Measurements from ENCODE around the gene GHRL. TPM values are rescaled to one million over a fixed set of nuclear protein-coding genes. Genes with fewer than 3 reads are reported as not detected.

GHRL gene
- total RNA-seq, 2 donors from 2014 or later, result not detected

DNA sequence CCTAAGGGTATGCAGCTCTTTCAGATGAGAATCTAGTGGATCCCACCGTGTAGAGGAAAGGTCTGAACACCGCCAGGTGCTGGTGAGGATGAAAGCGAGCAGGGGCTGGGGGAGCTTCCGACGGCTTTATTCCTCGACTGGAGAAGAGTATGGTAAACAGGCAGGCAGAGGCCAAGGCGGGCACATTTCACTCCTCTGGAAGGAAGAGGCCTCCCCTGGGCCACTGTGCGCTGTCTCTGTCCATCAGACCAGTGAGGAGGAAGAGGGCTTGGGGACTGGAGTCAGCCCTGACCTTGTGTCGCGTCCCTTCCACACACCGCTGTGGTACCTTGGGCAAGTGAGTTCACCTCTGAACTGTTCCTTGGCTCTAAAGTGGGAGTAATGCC, 4.2 kb downstream of the GHRL start:
- no peaks in the 10 kb centered on the region for H3K27me3 ChIP-seq
- DNase-seq (ENCODE audit: low spot score), result no peak
- H3K36me3 ChIP-seq, result peaks cover 19% of the 10 kb centered on the region
- H3K9me3 ChIP-seq, result no peaks in the 10 kb centered on the region
- no peak overlapping the region for H3K27ac ChIP-seq
- TF ChIP-seq, protein P1, sequence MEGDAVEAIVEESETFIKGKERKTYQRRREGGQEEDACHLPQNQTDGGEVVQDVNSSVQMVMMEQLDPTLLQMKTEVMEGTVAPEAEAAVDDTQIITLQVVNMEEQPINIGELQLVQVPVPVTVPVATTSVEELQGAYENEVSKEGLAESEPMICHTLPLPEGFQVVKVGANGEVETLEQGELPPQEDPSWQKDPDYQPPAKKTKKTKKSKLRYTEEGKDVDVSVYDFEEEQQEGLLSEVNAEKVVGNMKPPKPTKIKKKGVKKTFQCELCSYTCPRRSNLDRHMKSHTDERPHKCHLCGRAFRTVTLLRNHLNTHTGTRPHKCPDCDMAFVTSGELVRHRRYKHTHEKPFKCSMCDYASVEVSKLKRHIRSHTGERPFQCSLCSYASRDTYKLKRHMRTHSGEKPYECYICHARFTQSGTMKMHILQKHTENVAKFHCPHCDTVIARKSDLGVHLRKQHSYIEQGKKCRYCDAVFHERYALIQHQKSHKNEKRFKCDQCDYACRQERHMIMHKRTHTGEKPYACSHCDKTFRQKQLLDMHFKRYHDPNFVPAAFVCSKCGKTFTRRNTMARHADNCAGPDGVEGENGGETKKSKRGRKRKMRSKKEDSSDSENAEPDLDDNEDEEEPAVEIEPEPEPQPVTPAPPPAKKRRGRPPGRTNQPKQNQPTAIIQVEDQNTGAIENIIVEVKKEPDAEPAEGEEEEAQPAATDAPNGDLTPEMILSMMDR (IDR thresholded peaks at IDR 0.05), result no peak
- H3K4me3 ChIP-seq, result no peak overlapping the region
- H3K4me1 ChIP-seq, result peaks cover 0 to 10% of the 10 kb centered on the region in 2 donors

DNA sequence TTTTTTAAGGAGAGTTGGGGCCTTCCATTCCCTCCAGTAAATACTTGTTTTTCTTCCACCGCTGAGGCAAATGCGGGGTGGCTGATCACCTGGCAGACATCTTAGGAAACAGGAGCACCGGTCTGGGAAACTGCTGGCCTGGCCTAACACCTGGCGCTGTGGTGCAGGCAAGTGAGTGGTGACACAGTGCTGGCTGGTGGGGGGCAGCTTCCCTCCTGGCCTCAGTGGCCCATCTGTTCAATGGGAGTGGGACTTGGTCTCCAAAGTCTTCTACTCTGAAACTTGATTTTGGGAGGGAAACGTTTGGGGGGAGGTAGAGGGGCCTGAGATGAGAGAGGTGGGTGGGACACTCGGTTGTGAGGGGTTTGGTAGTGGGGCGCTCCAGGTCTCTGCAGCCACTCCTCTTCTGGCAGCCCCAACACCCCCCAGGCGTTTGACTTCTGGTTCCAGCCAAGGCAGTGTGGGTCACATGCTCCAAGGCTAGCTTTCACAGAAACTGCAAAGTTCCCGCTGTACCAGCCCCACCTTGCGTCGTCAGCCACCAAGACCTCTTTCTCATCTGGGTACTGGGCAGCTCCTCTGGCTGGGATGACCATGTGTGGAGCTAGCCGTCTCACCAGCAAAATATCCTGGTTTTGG, 4.7 kb downstream of the GHRL start:
- H3K27me3 ChIP-seq, result no peaks in the 10 kb centered on the region
- TF ChIP-seq, protein P1 (IDR thresholded peaks at IDR 0.05), result no peak
- DNase-seq (ENCODE audit: low spot score), result no peak
- peaks cover 19% of the 10 kb centered on the region for H3K36me3 ChIP-seq
- H3K4me1 ChIP-seq, result peaks cover 0 to 12% of the 10 kb centered on the region in 2 donors
- no peaks in the 10 kb centered on the region for H3K9me3 ChIP-seq
- no peak overlapping the region for H3K27ac ChIP-seq
- no peak overlapping the region for H3K4me3 ChIP-seq

DNA sequence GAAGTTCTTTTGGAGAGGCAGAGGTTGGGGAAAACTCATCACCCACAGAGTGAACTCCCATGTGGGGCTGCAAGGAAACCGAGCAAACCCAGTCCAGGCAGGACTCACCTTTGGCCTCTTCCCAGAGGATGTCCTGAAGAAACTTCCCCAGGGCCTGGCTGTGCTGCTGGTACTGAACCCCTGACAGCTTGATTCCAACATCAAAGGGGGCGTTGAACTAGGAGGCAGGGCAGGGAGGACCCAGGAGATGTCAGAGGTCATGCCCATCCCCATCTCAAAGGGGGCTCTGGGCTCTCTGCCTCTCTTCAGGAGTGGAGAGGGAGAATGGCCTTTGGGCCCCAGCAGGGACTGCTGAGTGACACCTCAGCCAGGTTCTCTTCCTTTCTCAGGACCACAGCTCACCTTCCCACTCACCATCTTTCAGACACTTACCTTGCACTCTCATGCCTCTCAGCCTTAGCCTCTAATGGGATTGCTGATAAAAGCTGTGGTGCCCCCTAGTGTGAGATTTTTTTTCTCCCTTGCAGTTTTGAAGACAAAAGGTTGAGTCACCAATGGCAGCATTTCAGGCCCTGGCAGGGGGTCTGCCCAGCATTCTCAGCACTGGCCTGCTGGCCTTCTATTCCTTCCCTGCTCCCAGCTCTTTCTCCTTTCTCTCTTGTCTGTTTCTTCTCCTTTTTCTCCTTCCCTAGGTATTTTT, 6.0 kb downstream of the GHRL start:
- Histone ChIP-seq H3K9me3 (no peaks in the 10 kb centered on the region), H3K4me1 (peaks cover 0 to 5% of the 10 kb centered on the region in 2 donors), H3K27me3 (no peaks in the 10 kb centered on the region), H3K27ac (no peak overlapping the region), H3K36me3 (peaks cover 19% of the 10 kb centered on the region), H3K4me3 (no peak overlapping the region)
- no peak for DNase-seq (ENCODE audit: low spot score)
- TF ChIP-seq, protein P1 (IDR thresholded peaks at IDR 0.05), result no peak

DNA sequence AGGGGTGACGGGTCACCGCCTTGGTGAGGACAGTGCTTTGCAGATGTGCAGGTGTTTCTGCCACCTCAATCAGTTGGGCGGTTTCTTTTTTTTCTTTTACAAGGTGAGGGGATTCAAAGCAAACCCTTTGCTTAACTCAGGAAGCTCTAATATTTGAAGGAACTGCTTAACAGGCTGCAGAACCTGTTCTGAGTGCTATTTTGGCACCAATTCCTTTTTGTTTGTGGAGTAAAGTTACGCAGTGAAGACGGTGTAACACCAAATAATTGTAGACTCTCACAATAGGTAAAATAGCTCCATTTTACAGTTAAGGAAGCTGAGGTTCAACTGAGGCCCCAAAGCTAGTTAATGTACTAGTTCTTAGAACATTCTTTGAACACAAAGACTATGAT, 6.6 kb downstream of the GHRL start:
- no peak overlapping the region for H3K4me3 ChIP-seq
- DNase-seq (ENCODE audit: low spot score), result no peak
- H3K36me3 ChIP-seq, result peaks cover 22% of the 10 kb centered on the region
- H3K9me3 ChIP-seq, result no peaks in the 10 kb centered on the region
- H3K27ac ChIP-seq, result no peak overlapping the region
- H3K27me3 ChIP-seq, result no peaks in the 10 kb centered on the region
- peaks cover 0 to 5% of the 10 kb centered on the region in 2 donors for H3K4me1 ChIP-seq
- TF ChIP-seq, protein P1 (IDR thresholded peaks at IDR 0.05), result no peak

DNA sequence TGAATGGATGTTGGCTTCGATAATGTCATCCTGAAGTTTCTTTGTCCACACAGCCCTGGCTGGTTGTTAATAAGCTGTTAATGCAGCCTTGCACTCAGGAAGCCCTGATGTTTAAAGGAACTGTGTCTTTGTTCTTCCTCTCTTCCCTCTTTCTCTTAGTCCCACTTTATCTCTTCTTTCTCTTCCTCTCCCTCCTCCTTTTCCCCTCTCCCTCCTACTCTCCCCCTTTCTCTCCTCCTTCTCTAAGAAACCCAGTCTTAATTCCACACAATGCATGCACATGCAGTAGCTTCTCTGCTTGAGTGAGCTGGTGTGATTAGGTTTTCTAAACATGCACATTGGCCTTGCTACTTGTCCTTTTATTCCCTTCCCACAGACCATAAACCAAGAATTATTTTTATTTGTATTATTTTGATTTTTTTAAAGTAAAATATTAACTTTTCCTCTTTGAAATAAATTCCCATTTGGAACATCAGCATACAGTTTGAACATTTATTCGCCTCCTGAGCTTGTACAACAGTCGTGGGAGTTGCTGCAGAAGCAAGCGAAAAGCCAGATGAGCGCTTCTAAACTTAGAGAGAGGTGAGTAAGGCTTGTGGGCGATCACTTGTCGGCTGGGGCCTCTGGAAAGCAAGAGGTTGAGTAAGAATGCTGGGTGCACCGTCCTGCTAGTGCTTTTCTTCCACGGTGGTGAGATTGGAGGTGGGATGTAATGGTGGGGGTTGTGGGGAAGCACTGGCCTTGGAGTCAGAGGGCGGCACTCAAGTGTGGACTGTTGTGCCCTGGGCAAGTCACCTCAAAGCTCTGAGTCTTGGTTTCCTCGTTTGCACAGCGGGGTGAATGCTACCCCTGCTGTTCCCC, 7.2 kb downstream of the GHRL start:
- H3K4me3 ChIP-seq, result no peak overlapping the region
- TF ChIP-seq, protein P1 (IDR thresholded peaks at IDR 0.05), result no peak
- peaks cover 0 to 5% of the 10 kb centered on the region in 2 donors for H3K4me1 ChIP-seq
- DNase-seq (ENCODE audit: low spot score), result no peak
- H3K36me3 ChIP-seq, result peaks cover 28% of the 10 kb centered on the region
- no peaks in the 10 kb centered on the region for H3K27me3 ChIP-seq
- H3K27ac ChIP-seq, result no peak overlapping the region
- no peaks in the 10 kb centered on the region for H3K9me3 ChIP-seq

Measured in right atrium auricular region (tissue), 2 donors.